Skeletal muscle satellite cell (primary cell): ENCODE results near the gene FOXD4.
"Not testable (repeated sequence)": the region's sequence is repeated elsewhere in the genome, so short reads cannot be mapped to it uniquely, and the experiment has no call there.

ENCODE experiments used
- H3K27me3 ChIP-seq: 2 replicates; pipeline ENCODE4 v1.7.0; 2013; ENCODE audit warnings: low read length; ENCODE audit not compliant: control insufficient read depth, insufficient read depth
- H3K36me3 ChIP-seq: 2 replicates; pipeline ENCODE4 v1.7.0; 2013; ENCODE audit warnings: mild to moderate bottlenecking, control low read depth, low read length; ENCODE audit not compliant: insufficient read depth
- H3K4me1 ChIP-seq: 2 replicates; pipeline ENCODE4 v1.7.0; 2013; ENCODE audit warnings: low read length; ENCODE audit not compliant: control insufficient read depth, insufficient read depth
- H3K4me2 ChIP-seq: 2 replicates; pipeline ENCODE4 v1.7.0; 2013; ENCODE audit warnings: mild to moderate bottlenecking, low read length
- H3K4me3 ChIP-seq: 2 replicates; pipeline ENCODE4 v1.7.0; 2013; ENCODE audit warnings: low read length
- H3K9ac ChIP-seq: 2 replicates; pipeline ENCODE4 v1.7.0; 2013; ENCODE audit warnings: mild to moderate bottlenecking, low read depth, low read length, moderate library complexity
- H3K9me3 ChIP-seq: replicated peaks from 2 replicates; pipeline ENCODE4 v1.7.0; 2013; ENCODE audit warnings: mild to moderate bottlenecking, control low read depth, low read length

The FOXD4 gene

DNA sequence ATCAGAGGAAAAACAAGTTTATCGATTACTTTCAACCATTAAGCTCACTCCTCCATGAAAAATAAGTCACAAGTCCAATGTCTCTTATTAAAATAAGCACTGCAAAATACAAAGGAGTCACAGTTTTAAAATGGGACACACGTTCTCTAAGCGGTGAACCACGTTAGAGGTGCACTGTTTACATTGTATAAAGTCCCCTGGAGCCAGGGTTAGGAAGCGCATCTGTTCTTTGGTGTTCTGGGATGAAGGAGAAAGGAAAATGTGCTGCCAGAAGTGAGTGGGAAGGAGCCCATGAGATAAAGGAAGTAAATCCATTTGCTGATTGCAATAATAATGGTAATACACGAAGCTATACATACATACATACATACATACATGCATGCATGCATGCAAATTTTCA is 30.4 kb downstream of the FOXD4 start:
- H3K4me1 ChIP-seq, H3K4me2 ChIP-seq, H3K4me3 ChIP-seq, H3K27me3 ChIP-seq, H3K9ac ChIP-seq, H3K36me3 ChIP-seq, H3K9me3 ChIP-seq: not testable (repeated sequence)

DNA sequence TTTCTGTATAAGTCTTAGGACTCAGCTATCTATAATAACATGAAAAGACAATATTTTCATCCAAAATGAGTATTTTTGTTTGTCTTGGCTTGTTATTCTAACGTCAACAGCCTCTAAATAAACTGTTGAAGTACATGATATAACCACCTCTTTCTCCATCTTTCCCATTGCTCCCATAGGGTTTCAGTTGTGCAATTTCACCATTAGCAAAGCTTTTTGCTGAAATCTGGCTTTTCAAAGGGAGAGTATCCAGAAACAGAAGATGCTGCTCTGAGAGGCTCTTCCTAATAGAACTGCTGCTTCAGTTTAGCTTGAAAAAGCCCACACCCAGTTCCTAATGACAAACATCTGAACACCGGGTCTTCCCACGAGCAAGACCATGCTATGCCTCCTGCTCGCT is 31.1 kb downstream of the FOXD4 start:
- not testable (repeated sequence) for H3K27me3 ChIP-seq, H3K9me3 ChIP-seq, H3K36me3 ChIP-seq, H3K4me2 ChIP-seq, H3K9ac ChIP-seq, H3K4me3 ChIP-seq, H3K4me1 ChIP-seq

DNA sequence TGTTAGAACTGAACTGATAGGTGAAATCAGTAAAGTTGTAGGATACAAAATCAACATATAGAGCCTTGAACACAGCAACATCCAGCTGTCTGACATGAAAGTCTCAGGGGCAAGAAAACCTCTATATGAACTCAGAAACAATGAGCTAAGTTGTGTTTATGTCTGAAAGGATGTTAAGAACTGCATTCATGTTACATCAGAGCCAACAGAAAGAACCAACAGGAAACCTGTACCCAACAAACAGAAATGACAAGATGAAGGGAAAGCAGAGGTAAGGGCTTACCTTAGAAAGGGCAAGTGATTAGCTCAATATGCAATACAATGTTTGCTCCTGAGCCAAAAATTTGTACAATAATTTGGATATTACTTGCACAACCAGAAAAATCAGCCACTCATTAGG is 31.5 kb downstream of the FOXD4 start:
- H3K36me3 ChIP-seq, H3K27me3 ChIP-seq, H3K9me3 ChIP-seq, H3K4me1 ChIP-seq, H3K4me2 ChIP-seq, H3K9ac ChIP-seq, H3K4me3 ChIP-seq: not testable (repeated sequence)

DNA sequence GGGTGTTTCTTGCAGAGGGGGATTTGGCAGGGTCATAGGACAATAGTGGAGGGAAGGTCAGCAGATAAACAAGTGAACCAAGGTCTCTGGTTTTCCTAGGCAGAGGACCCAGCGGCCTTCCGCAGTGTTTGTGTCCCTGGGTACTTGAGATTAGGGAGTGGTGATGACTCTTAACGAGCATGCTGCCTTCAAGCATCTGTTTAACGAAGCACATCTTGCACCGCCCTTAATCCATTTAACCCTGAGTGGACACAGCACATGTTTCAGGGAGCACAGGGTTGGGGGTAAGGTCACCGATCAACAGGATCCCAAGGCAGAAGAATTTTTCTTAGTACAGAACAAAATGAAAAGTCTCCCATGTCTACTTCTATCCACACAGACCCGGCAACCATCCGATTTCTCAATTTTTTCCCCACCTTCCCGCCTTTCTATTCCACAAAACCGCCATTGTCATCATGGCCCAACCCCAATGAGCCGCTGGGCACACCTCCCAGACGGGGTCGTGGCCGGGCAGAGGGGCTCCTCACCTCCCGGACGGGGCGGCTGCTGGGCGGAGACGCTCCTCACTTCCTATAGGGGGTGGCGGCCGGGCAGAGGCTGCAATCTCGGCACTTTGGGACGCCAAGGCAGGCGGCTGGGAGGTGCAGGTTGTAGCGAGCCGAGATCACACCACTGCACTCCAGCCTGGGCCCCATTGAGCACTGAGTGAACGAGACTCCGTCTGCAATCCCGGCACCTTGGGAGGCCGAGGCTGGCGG is 35.1 kb downstream of the FOXD4 start:
- not testable (repeated sequence) for H3K27me3 ChIP-seq, H3K9ac ChIP-seq, H3K36me3 ChIP-seq, H3K4me3 ChIP-seq, H3K9me3 ChIP-seq, H3K4me1 ChIP-seq, H3K4me2 ChIP-seq

DNA sequence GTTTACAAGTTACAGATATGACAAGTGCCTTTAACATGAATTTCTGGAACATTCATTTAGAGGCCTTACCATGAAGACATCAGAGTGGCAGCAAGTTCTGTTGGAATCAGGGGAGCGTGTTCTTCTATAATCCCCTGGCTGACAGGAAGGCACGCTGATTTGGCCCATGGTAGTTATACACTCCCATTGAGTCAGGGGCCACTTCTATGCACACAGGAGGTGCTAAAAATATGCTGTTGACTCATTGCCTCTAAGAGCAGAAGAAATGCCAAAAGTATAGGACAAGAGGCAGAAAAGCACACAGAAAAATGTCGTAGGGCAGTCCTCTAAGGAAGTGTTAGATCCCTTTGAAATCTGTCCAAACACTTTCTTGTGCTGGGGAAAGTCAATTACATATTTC is 39.9 kb downstream of the FOXD4 start:
- not testable (repeated sequence) for H3K9me3 ChIP-seq, H3K4me2 ChIP-seq, H3K27me3 ChIP-seq, H3K36me3 ChIP-seq, H3K4me3 ChIP-seq, H3K4me1 ChIP-seq, H3K9ac ChIP-seq

DNA sequence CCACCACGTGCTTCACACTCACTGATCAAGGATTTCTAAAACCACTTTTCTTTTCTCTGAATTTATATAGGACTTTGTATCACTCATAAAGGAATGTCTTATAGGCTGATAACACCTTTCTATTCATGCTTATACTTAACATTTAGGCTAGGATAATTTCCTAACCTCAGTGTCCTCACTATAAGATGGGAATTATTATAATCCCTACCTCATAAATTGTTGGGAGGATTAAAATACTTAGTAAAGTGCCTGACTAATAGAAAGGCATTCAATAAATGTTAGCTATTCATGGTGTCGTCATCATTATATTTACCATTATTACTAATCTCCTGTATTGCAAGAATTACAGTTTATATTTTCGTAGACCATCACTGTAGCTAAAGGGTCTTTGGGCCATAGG is 41.8 kb downstream of the FOXD4 start:
- peaks cover 12% of the 10 kb centered on the region for H3K27me3 ChIP-seq
- not testable (repeated sequence) for H3K4me3 ChIP-seq, H3K9me3 ChIP-seq, H3K9ac ChIP-seq, H3K36me3 ChIP-seq, H3K4me2 ChIP-seq, H3K4me1 ChIP-seq

DNA sequence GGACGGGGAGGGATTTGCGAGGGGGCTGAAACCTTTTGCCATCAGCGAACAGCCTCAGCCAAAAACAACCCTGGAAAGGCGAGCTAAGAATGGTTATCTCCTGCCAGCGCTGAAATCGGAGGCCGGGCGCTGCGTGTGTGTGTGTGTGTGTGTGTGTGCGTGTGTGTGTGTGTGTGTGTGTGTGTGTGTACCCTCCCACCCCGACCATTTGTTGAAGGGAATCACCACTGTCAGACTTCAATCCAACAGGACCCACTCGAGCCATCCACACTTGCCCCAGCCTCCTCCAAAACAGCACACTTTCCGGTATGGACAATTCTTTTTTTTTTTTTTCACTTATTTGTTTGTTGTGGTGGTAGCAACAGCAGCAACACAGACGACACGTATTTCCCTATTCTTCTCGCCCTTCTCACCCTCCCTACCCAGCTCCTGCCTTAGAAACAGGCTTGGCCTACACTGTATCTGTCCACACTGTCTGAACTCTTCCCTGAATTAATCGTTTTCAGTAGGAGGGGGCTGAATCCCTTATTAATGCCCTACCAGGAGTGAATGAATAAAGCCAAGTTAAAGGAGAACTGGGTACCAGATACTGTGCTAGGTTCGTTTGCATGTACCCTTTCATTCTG is 44.2 kb downstream of the FOXD4 start:
- Histone ChIP-seq H3K4me3 (peak overlapping the region; percentile 59), H3K27me3 (peaks cover 12% of the 10 kb centered on the region), H3K4me2 (peak overlapping the region; percentile 69)
- not testable (repeated sequence) for H3K9ac ChIP-seq, H3K4me1 ChIP-seq, H3K9me3 ChIP-seq, H3K36me3 ChIP-seq

DNA sequence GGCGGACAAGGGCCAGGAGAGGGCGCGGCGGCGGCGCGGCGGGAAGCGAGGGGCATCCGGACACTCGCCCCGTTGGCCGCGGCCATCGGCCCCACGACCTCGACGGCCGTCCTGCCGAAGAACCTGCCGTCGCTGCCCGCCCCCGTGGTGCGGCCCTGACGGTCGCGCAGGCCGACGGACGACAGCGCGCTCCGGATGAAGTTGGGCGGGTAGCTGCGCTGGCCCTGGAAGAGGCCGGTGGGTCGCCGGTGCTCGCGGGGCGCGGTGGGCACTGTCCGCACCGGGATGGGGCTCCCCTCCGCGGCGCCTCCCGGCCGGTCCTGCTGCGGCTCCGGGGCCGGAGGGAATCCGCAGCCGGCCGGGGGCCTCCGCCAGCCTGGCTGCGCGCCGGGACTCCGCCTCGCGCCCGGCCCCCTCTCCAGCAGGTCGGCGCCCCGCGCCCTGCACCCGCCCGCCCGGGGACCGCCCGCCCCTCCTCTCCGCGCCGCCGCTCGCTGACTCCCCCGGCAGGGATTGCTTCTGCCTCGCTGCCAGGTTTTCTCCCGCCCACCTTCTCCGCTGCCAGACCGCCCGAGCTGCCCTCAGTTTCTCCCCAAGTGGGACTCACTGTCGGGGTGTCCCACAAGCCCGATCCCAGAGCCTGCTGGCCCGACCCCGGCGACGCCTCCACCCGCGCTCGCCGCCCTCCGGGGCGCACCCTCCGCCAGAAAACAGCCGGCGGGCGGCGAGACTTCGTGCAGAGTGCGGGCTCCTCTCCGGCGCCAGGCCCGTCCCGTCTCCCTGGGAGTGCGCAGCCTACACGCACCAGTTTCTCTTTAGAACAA is 44.9 kb downstream of the FOXD4 start:
- not testable (repeated sequence) for H3K4me1 ChIP-seq, H3K9ac ChIP-seq, H3K36me3 ChIP-seq, H3K9me3 ChIP-seq
- H3K4me2 ChIP-seq = peak overlapping the region; percentile 69
- peak overlapping the region; percentile 59 for H3K4me3 ChIP-seq
- H3K27me3 ChIP-seq = peaks cover 12% of the 10 kb centered on the region
